Measurements from ENCODE around the gene TRABD2B.

TRABD2B gene

GRCh38 chr1:47907177-47907528 lies 90.0 kb downstream of the TRABD2B start:
- TF ChIP-seq CTCF (conservative IDR thresholded peaks at IDR 0.05), result no peak
- no peak overlapping the region for H3K27ac ChIP-seq

- TF ChIP-seq CTCF (conservative IDR thresholded peaks at IDR 0.05), result no peak
- no peak overlapping the region for H3K27ac ChIP-seq
Observed at GRCh38 chr1:47906527-47907176, 90.5 kb downstream of the TRABD2B start.

- H3K27ac ChIP-seq, result no peak overlapping the region
Observed at GRCh38 chr1:47906009-47906432, 91.2 kb downstream of the TRABD2B start.

GRCh38 chr1:47903723-47904122 lies 93.5 kb downstream of the TRABD2B start:
- no peak for TF ChIP-seq CTCF (conservative IDR thresholded peaks at IDR 0.05)
- no peak overlapping the region for H3K27ac ChIP-seq

More at GRCh38 chr1:47906009-47906432, 91.2 kb downstream of the TRABD2B start:
- TF ChIP-seq CTCF (conservative IDR thresholded peaks at IDR 0.05), result no peak

- TF ChIP-seq CTCF (conservative IDR thresholded peaks at IDR 0.05), result no peak
- H3K27ac ChIP-seq, result no peak overlapping the region
Observed at GRCh38 chr1:47901001-47901575, 96.1 kb downstream of the TRABD2B start.

GRCh38 chr1:47898133-47898845 lies 98.9 kb downstream of the TRABD2B start:
- H3K27ac ChIP-seq, result no peak overlapping the region
- TF ChIP-seq CTCF (conservative IDR thresholded peaks at IDR 0.05), result no peak

- H3K27ac ChIP-seq, result no peak overlapping the region
- TF ChIP-seq CTCF (conservative IDR thresholded peaks at IDR 0.05), result no peak
Observed at GRCh38 chr1:47895279-47896125, 101.7 kb downstream of the TRABD2B start.

Data from VCaP (cell line).